Loucy (cell line): Measurements from ENCODE around the gene SRPRB.
A peak's percentile ranks its signal among the peaks of the same experiment; 100 is the strongest.

ENCODE experiments used
- H2AFZ ChIP-seq: fragments of 200-600 bp; sonication (generic); 2 replicates; pipeline ENCODE4 v1.6.0; 2016; ENCODE audit warnings: antibody characterized with exemption, mild to moderate bottlenecking, low read length, moderate library complexity
- H3F3A ChIP-seq: fragments of 200-600 bp; 2 replicates; pipeline ENCODE4 v1.6.0; 2016; ENCODE audit warnings: antibody characterized with exemption, low read depth, mild to moderate bottlenecking
- H3K27me3 ChIP-seq: fragments of 200-600 bp; sonication (generic); 2 replicates; pipeline ENCODE4 v1.6.1; 2014; ENCODE audit warnings: low read length, mild to moderate bottlenecking; ENCODE audit not compliant: insufficient read depth, poor library complexity, severe bottlenecking
- H3K36me3 ChIP-seq: fragments of 200-600 bp; sonication (generic); 2 replicates; pipeline ENCODE4 v1.6.1; 2016; ENCODE audit warnings: low read length; ENCODE audit not compliant: insufficient read depth
- H3K4me1 ChIP-seq: fragments of 200-600 bp; sonication (generic); 2 replicates; pipeline ENCODE4 v1.5.1; 2014; ENCODE audit warnings: low read length, mild to moderate bottlenecking; ENCODE audit not compliant: insufficient read depth, poor library complexity, severe bottlenecking
- H3K4me2 ChIP-seq: fragments of 200-600 bp; sonication (generic); 2 replicates; pipeline ENCODE4 v1.6.0; 2014; ENCODE audit warnings: antibody characterized with exemption, low read length, low read depth, mild to moderate bottlenecking; ENCODE audit not compliant: poor library complexity, severe bottlenecking
- H3K4me3 ChIP-seq: fragments of 200-600 bp; sonication (generic); 2 replicates; pipeline ENCODE4 v1.5.1; 2014; ENCODE audit warnings: low read length, mild to moderate bottlenecking, mixed read lengths; ENCODE audit not compliant: poor library complexity, severe bottlenecking
- H3K79me2 ChIP-seq: fragments of 200-600 bp; sonication (generic); 2 replicates; pipeline ENCODE4 v1.6.1; 2014; ENCODE audit warnings: low read length; ENCODE audit not compliant: insufficient read depth
- H3K9ac ChIP-seq: fragments of 200-600 bp; sonication (generic); 2 replicates; pipeline ENCODE4 v1.6.0; 2014; ENCODE audit warnings: mild to moderate bottlenecking, low read depth, low read length, moderate library complexity; ENCODE audit not compliant: poor library complexity, severe bottlenecking
- H3K9me2 ChIP-seq: fragments of 200-600 bp; sonication (generic); replicated peaks from 2 replicates; pipeline ENCODE4 v1.6.1; 2016; ENCODE audit warnings: low read depth, low read length, mixed read lengths
- H3K9me3 ChIP-seq: fragments of 200-600 bp; sonication (generic); 2 replicates; pipeline ENCODE4 v1.6.1; 2014; ENCODE audit warnings: mild to moderate bottlenecking, antibody characterized with exemption, low read length, low read depth; ENCODE audit not compliant: insufficient read depth
- H4K20me1 ChIP-seq: fragments of 200-600 bp; sonication (generic); 2 replicates; pipeline ENCODE4 v1.6.0; 2014; ENCODE audit warnings: antibody characterized with exemption, low read length, mild to moderate bottlenecking; ENCODE audit not compliant: insufficient read depth, poor library complexity, severe bottlenecking
- EZH2phosphoT487 ChIP-seq: fragments of 200-600 bp; IDR thresholded peaks from 2 replicates; pipeline ENCODE4 v1.6.1; 2018; ENCODE audit warnings: antibody characterized with exemption, mild to moderate bottlenecking, moderate library complexity, borderline replicate concordance
- TF ChIP-seq, protein P1 (sequence below): fragments of 200-600 bp; sonication (generic); conservative IDR thresholded peaks from 2 replicates; pipeline ENCODE4 v1.5.1; 2014; ENCODE audit warnings: mild to moderate bottlenecking, antibody characterized with exemption, low read length

SRPRB gene

DNA sequence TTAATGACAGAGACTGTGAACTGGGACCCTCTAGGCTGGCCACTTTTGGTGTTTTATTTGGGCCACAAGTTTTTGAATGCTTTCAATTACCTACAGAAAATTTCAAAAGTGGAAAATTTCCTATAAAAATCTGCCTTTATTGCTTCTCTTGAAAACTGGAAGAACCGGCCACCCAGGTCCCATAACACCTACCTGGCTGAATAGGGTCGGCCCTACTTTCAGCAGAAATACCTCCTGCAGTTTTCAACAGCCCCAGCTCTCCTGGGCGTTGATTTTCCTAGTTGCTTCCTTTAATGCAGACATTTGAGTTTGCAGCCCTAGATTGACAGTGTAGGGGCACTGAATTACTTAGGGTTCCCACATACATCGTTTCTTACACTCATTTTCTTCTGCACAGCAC is 719 bp upstream of the SRPRB start:
- H3K9ac ChIP-seq = no peak overlapping the region
- H2AFZ ChIP-seq = peak overlapping the region; percentile 100
- H3K4me1 ChIP-seq = peaks cover 30% of the 10 kb centered on the region
- H3K79me2 ChIP-seq = peaks cover 34% of the 10 kb centered on the region
- no peaks in the 10 kb centered on the region; the same call in 1 of the 2 replicates for H3K36me3 ChIP-seq
- no peak for TF ChIP-seq EZH2phosphoT487
- TF ChIP-seq, protein P1, sequence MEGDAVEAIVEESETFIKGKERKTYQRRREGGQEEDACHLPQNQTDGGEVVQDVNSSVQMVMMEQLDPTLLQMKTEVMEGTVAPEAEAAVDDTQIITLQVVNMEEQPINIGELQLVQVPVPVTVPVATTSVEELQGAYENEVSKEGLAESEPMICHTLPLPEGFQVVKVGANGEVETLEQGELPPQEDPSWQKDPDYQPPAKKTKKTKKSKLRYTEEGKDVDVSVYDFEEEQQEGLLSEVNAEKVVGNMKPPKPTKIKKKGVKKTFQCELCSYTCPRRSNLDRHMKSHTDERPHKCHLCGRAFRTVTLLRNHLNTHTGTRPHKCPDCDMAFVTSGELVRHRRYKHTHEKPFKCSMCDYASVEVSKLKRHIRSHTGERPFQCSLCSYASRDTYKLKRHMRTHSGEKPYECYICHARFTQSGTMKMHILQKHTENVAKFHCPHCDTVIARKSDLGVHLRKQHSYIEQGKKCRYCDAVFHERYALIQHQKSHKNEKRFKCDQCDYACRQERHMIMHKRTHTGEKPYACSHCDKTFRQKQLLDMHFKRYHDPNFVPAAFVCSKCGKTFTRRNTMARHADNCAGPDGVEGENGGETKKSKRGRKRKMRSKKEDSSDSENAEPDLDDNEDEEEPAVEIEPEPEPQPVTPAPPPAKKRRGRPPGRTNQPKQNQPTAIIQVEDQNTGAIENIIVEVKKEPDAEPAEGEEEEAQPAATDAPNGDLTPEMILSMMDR = no peak
- no peaks in the 10 kb centered on the region for H3K9me2 ChIP-seq
- peak overlapping the region; percentile 83 for H3K4me2 ChIP-seq
- H3K4me3 ChIP-seq = peak overlapping the region; percentile 85
- peaks cover 13% of the 10 kb centered on the region for H3K27me3 ChIP-seq
- no peaks in the 10 kb centered on the region for H3F3A ChIP-seq
- no peaks in the 10 kb centered on the region for H3K9me3 ChIP-seq
- peaks cover 16% of the 10 kb centered on the region for H4K20me1 ChIP-seq

DNA sequence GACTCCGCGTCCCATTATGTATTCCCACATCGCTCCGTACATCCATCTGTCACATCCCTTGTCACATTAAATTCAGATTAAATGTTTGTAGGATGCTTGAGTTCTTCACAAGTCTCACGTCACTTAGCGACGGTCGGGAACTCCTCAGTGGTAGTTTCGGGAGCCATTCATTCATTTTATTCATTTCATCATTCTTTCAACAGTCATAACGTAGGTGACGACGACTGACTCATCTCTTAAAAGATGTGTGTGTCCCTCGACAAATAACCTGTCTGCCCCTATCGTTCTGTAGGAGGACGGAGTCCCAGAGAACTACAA is 272 bp upstream of the SRPRB start:
- Histone ChIP-seq H2AFZ (peak overlapping the region; percentile 100), H4K20me1 (peaks cover 19% of the 10 kb centered on the region), H3K9me2 (no peaks in the 10 kb centered on the region), H3K9ac (peak overlapping the region; percentile 74), H3K9me3 (no peaks in the 10 kb centered on the region), H3K27me3 (peaks cover 9% of the 10 kb centered on the region), H3K4me3 (peak overlapping the region; percentile 85), H3K79me2 (peaks cover 34% of the 10 kb centered on the region), H3K36me3 (no peaks in the 10 kb centered on the region; the same call in 1 of the 2 replicates), H3F3A (no peaks in the 10 kb centered on the region), H3K4me2 (peak overlapping the region; percentile 83), H3K4me1 (peaks cover 30% of the 10 kb centered on the region)
- TF ChIP-seq EZH2phosphoT487 = no peak
- TF ChIP-seq, protein P1 = no peak

DNA sequence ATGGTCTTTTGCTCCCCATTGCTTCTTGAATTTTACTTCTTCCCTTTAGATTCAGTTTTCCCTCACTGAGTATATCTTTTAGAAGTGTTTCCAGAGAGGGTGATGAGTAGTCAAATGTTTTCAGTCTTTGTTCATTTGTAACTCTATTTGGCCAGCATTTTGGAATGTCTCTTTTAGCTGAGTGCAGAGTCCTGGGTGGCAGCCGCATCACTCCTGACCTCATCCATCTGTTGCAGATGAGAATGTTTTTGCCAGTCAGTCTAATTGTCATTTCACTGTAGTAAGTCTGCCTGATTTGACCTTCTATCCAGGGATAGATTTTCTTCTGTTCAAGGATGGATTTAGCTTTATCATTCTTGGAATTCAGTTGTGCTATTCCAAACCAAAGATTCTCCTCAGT is 7.3 kb downstream of the SRPRB start:
- no peak overlapping the region for H3K9ac ChIP-seq
- no peak overlapping the region for H3K4me3 ChIP-seq
- no peaks in the 10 kb centered on the region for H3K27me3 ChIP-seq
- H3K9me3 ChIP-seq = no peaks in the 10 kb centered on the region
- peaks cover 48% of the 10 kb centered on the region for H3K36me3 ChIP-seq
- H3K4me2 ChIP-seq = no peak overlapping the region
- no peak overlapping the region for H2AFZ ChIP-seq
- peaks cover 12% of the 10 kb centered on the region for H4K20me1 ChIP-seq
- TF ChIP-seq EZH2phosphoT487 = no peak
- peaks cover 10% of the 10 kb centered on the region for H3K4me1 ChIP-seq
- H3K9me2 ChIP-seq = no peaks in the 10 kb centered on the region
- H3F3A ChIP-seq = no peaks in the 10 kb centered on the region
- peaks cover 12% of the 10 kb centered on the region; the same call in 1 of the 2 replicates for H3K79me2 ChIP-seq

DNA sequence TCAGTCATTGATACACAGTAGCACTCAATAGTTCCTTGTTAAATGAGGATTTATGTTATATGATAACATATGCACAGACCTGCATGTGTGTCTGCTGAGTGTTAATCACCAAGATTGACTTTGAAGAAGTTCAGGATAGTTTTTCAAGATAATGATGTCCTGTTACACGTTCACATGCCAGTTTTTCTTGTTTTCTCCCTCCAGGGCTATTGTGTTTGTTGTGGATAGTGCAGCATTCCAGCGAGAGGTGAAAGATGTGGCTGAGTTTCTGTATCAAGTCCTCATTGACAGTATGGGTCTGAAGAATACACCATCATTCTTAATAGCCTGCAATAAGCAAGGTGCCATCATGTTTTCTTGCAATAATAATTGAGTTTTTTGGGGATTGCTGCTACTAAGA is 9.8 kb downstream of the SRPRB start:
- no peaks in the 10 kb centered on the region for H3K4me1 ChIP-seq
- TF ChIP-seq, protein P1 = no peak
- no peak for TF ChIP-seq EZH2phosphoT487
- H3K4me3 ChIP-seq = no peak overlapping the region
- H3K36me3 ChIP-seq = peaks cover 65% of the 10 kb centered on the region
- no peaks in the 10 kb centered on the region for H3K9me2 ChIP-seq
- no peaks in the 10 kb centered on the region for H3K9me3 ChIP-seq
- H4K20me1 ChIP-seq = peaks cover 7% of the 10 kb centered on the region
- H3K9ac ChIP-seq = no peak overlapping the region
- H3F3A ChIP-seq = no peaks in the 10 kb centered on the region
- H3K27me3 ChIP-seq = no peaks in the 10 kb centered on the region
- no peaks in the 10 kb centered on the region for H3K79me2 ChIP-seq
- no peak overlapping the region for H3K4me2 ChIP-seq
- no peak overlapping the region for H2AFZ ChIP-seq
